GM06990 (cell line): Measurements from ENCODE around the gene TNS1.

Experiments
- DNase-seq: peaks from one replicate; pipeline ENCODE4 v3.0.0-alpha.2; 2011; ENCODE audit not compliant: insufficient read length; ENCODE audit errors: extremely low read depth
- H3K27me3 ChIP-seq: replicated peaks from 2 replicates; pipeline ENCODE4 v1.6.0; 2011; ENCODE audit warnings: low read length; ENCODE audit not compliant: control insufficient read depth, insufficient read depth
- H3K36me3 ChIP-seq: 2 replicates; pipeline ENCODE4 v1.5.1; 2011; ENCODE audit warnings: low read length; ENCODE audit not compliant: control insufficient read depth, insufficient read depth
- H3K4me3 ChIP-seq: replicated peaks from 2 replicates; pipeline ENCODE4 v1.5.1; 2011; ENCODE audit warnings: low read depth, mild to moderate bottlenecking, control low read depth, low read length
- CTCF ChIP-seq: IDR thresholded peaks from 2 replicates; pipeline ENCODE4 v1.5.1; 2011; ENCODE audit warnings: low read length, control low read depth, mild to moderate bottlenecking, inconsistent platforms; ENCODE audit not compliant: insufficient read depth, poor library complexity, severe bottlenecking

TNS1 gene

GRCh38 chr2:218002143-218002844 is 501 bp downstream of the TNS1 start:
- no peak for TF ChIP-seq CTCF
- H3K27me3 ChIP-seq, result no peaks in the 10 kb centered on the region
- DNase-seq, result no peak
- H3K4me3 ChIP-seq, result no peak overlapping the region
- no peaks in the 10 kb centered on the region for H3K36me3 ChIP-seq

- H3K27me3 ChIP-seq, result no peaks in the 10 kb centered on the region
- no peaks in the 10 kb centered on the region for H3K36me3 ChIP-seq
- H3K4me3 ChIP-seq, result no peak overlapping the region
- no peak for DNase-seq
- TF ChIP-seq CTCF, result no peak
These were observed 1.2 kb downstream of the TNS1 start for GRCh38 chr2:218001629-218002028.

DNA sequence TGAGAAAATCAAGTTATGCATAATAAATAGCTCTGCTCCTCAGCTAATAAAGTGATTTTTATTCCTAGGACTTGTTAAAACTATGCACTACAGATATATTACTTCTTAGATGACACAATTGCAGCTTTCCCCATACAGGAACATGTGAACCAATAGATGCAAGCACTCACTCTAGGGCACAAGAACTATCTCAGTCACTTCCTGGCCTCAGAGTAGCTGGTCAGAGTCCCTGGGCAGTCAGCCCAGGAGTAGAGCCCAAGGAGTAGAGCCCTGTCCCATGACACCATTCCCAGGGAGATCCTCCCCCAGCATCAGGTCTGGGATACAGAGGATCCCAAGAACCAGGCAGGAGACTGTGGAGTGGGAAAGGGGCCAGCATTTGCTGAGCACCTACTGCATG is 2.7 kb downstream of the TNS1 start:
- Histone ChIP-seq H3K4me3 (no peak overlapping the region), H3K36me3 (no peaks in the 10 kb centered on the region), H3K27me3 (no peaks in the 10 kb centered on the region)
- no peak for DNase-seq
- no peak for TF ChIP-seq CTCF

- DNase-seq, result no peak
- Histone ChIP-seq H3K36me3 (no peaks in the 10 kb centered on the region), H3K27me3 (no peaks in the 10 kb centered on the region), H3K4me3 (no peak overlapping the region)
- no peak for TF ChIP-seq CTCF
These were observed 3.2 kb downstream of the TNS1 start for GRCh38 chr2:217999595-217999959.

- no peak for DNase-seq
- no peaks in the 10 kb centered on the region for H3K27me3 ChIP-seq
- TF ChIP-seq CTCF, result no peak
- no peak overlapping the region for H3K4me3 ChIP-seq
- no peaks in the 10 kb centered on the region for H3K36me3 ChIP-seq
These were observed 3.7 kb downstream of the TNS1 start for GRCh38 chr2:217998926-217999594.

DNA sequence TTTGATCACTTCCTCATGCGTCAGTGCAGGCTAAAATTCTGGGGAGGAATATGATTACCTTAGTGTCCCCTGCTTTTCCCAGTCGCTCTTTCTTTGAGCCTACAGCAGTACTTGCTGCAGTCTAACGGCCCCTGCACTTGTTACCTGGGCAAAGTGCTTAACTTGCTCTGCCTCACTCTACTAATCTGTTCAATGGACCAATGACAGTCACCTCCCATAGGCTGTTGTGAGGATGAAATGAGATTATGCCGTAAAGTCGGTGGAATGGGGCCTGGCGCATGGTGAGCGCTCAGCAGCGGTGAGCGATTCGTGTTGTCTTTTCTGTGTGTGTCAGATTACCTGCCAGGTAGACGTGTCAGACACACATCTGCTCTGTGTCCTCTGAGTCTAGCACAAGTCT is 5.3 kb downstream of the TNS1 start:
- Histone ChIP-seq H3K27me3 (no peaks in the 10 kb centered on the region), H3K4me3 (no peak overlapping the region), H3K36me3 (no peaks in the 10 kb centered on the region)
- no peak for DNase-seq
- TF ChIP-seq CTCF, result no peak
